SU-DHL-6 (cell line): ENCODE data around the gene MAP3K7.

Experiments used
- H2AFZ ChIP-seq: fragments of 200-600 bp; sonication (generic); 2 replicates; pipeline ENCODE4 v1.6.1; 2014; ENCODE audit warnings: low read depth, mild to moderate bottlenecking, moderate library complexity, mixed read lengths, antibody characterized with exemption, low read length; ENCODE audit not compliant: severe bottlenecking
- H3F3A ChIP-seq: fragments of 200-600 bp; shearing (Covaris generic); 2 replicates; pipeline ENCODE4 v1.6.0; 2016; ENCODE audit warnings: antibody characterized with exemption, mild to moderate bottlenecking; ENCODE audit not compliant: insufficient read depth
- H3K27ac ChIP-seq: fragments of 200-600 bp; sonication (generic); 2 replicates; pipeline ENCODE4 v1.5.1; 2016; ENCODE audit warnings: low read depth, mild to moderate bottlenecking, low read length, moderate library complexity, mixed read lengths
- H3K27me3 ChIP-seq: fragments of 200-600 bp; sonication (generic), shearing (Covaris generic); 2 replicates; pipeline ENCODE4 v1.6.0; 2014; ENCODE audit warnings: mild to moderate bottlenecking, low read length
- H3K36me3 ChIP-seq: fragments of 200-600 bp; sonication (generic); 2 replicates; pipeline ENCODE4 v1.6.1; 2014; ENCODE audit warnings: mild to moderate bottlenecking, low read length, mixed read lengths
- H3K4me2 ChIP-seq: fragments of 300-600, 200-600 bp; shearing (Covaris generic), sonication (generic); 2 replicates; pipeline ENCODE4 v1.6.0; 2014; ENCODE audit warnings: low read length, low read depth, mild to moderate bottlenecking; ENCODE audit not compliant: poor library complexity, severe bottlenecking
- H3K4me3 ChIP-seq: fragments of 200-600 bp; sonication (generic); 2 replicates; pipeline ENCODE4 v1.5.1; 2014; ENCODE audit warnings: antibody characterized with exemption, low read length, mild to moderate bottlenecking, mixed read lengths; ENCODE audit not compliant: insufficient read depth, poor library complexity, severe bottlenecking
- H3K79me2 ChIP-seq: fragments of 200-600 bp; sonication (generic); 2 replicates; pipeline ENCODE4 v1.6.1; 2014; ENCODE audit warnings: mild to moderate bottlenecking, low read length, moderate library complexity; ENCODE audit not compliant: insufficient read depth
- H3K9ac ChIP-seq: fragments of 200-600 bp; sonication (generic); 2 replicates; pipeline ENCODE4 v1.7.0; 2014; ENCODE audit warnings: mild to moderate bottlenecking, low read length
- H3K9me2 ChIP-seq: fragments of 200-600 bp; sonication (generic); replicated peaks from 2 replicates; pipeline ENCODE4 v1.6.1; 2014; ENCODE audit warnings: low read length; ENCODE audit not compliant: insufficient read depth
- H3K9me3 ChIP-seq: fragments of 200-600 bp; sonication (generic); 2 replicates; pipeline ENCODE4 v1.6.1; 2014; ENCODE audit warnings: low read length, mixed read lengths; ENCODE audit not compliant: insufficient read depth
- H4K20me1 ChIP-seq: fragments of 200-600 bp; sonication (generic); 2 replicates; pipeline ENCODE4 v1.6.1; 2014; ENCODE audit warnings: low read depth, mild to moderate bottlenecking, antibody characterized with exemption, low read length, moderate library complexity, mixed read lengths
- EZH2phosphoT487 ChIP-seq: fragments of 200-600 bp; sonication (generic), shearing (Covaris generic); conservative IDR thresholded peaks from 2 replicates; pipeline ENCODE4 v1.6.1; 2018; ENCODE audit warnings: mild to moderate bottlenecking, antibody characterized with exemption, low read length, moderate library complexity, mixed read lengths
- TF ChIP-seq, protein P1 (sequence below): fragments of 200-600 bp; sonication (generic); IDR thresholded peaks from one replicate; pipeline ENCODE4 v1.5.1; 2017; ENCODE audit warnings: antibody characterized with exemption, mild to moderate bottlenecking, low read length, moderate library complexity; ENCODE audit not compliant: insufficient read depth, poor library complexity, severe bottlenecking

Gene MAP3K7

DNA sequence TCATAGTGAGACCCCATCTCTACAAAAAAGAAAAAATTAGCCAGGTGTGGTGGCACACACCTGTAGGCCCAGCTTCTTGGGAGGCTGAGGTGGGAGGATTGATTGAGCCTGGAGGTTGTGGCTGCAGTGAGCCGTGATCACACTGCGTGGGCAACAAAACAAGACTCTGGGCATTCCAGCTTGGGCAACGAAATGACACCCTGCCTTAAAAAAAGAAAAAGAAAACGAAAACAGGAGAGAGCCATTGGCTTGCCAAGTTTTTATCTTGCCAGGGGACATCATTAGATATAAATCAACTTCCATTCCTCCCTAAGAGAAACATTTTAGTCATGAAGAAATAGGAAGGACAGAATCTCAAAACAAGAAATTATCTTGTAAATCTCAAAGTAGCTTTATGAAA lies 109.5 kb downstream of the MAP3K7 start:
- H3K27me3 ChIP-seq: no peaks in the 10 kb centered on the region
- no peak overlapping the region for H3K4me2 ChIP-seq
- no peak overlapping the region for H3K4me3 ChIP-seq
- no peaks in the 10 kb centered on the region for H3K36me3 ChIP-seq
- TF ChIP-seq, protein P1, sequence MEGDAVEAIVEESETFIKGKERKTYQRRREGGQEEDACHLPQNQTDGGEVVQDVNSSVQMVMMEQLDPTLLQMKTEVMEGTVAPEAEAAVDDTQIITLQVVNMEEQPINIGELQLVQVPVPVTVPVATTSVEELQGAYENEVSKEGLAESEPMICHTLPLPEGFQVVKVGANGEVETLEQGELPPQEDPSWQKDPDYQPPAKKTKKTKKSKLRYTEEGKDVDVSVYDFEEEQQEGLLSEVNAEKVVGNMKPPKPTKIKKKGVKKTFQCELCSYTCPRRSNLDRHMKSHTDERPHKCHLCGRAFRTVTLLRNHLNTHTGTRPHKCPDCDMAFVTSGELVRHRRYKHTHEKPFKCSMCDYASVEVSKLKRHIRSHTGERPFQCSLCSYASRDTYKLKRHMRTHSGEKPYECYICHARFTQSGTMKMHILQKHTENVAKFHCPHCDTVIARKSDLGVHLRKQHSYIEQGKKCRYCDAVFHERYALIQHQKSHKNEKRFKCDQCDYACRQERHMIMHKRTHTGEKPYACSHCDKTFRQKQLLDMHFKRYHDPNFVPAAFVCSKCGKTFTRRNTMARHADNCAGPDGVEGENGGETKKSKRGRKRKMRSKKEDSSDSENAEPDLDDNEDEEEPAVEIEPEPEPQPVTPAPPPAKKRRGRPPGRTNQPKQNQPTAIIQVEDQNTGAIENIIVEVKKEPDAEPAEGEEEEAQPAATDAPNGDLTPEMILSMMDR: no peak
- no peak for TF ChIP-seq EZH2phosphoT487
- no peaks in the 10 kb centered on the region for H3K9me2 ChIP-seq
- no peaks in the 10 kb centered on the region for H3K9me3 ChIP-seq
- no peaks in the 10 kb centered on the region for H3F3A ChIP-seq
- H3K79me2 ChIP-seq: no peaks in the 10 kb centered on the region
- H3K9ac ChIP-seq: no peak overlapping the region
- H3K27ac ChIP-seq: no peak overlapping the region
- H2AFZ ChIP-seq: no peak overlapping the region
- no peaks in the 10 kb centered on the region for H4K20me1 ChIP-seq

GRCh38 chr6:90472716-90473115 lies 114.2 kb downstream of the MAP3K7 start:
- Histone ChIP-seq H4K20me1 (no peaks in the 10 kb centered on the region), H3K27me3 (no peaks in the 10 kb centered on the region), H2AFZ (no peak overlapping the region), H3K27ac (no peak overlapping the region; the same call in 1 of the 2 replicates), H3K9me2 (no peaks in the 10 kb centered on the region), H3F3A (no peaks in the 10 kb centered on the region), H3K4me3 (no peak overlapping the region), H3K4me2 (peak overlapping the region; percentile 39), H3K36me3 (no peaks in the 10 kb centered on the region), H3K9ac (no peak overlapping the region), H3K79me2 (no peaks in the 10 kb centered on the region), H3K9me3 (no peaks in the 10 kb centered on the region)
- TF ChIP-seq, protein P1: no peak
- no peak for TF ChIP-seq EZH2phosphoT487

DNA sequence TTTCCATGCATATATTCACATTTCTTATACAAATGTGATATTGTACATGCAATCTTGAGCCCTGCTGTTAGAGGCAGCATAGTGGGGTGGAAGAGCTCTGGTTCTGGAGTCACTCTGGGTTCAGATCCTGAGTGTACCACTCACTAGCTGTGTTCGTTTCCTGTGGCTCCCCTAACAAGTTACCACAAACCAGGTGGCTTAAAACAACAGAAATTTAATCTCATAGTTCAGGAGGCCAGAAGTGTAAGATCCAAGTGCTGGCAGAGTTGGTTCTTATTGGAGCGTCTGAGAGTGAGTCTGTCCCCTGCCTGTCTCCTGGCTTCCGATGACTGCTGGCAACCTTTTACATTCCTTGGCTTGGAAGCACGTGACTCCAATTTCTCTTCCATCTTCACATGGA lies 115.6 kb downstream of the MAP3K7 start:
- Histone ChIP-seq H3K79me2 (no peaks in the 10 kb centered on the region), H2AFZ (no peak overlapping the region), H3K9ac (no peak overlapping the region), H3K27me3 (no peaks in the 10 kb centered on the region), H3K4me3 (no peak overlapping the region), H3K9me3 (no peaks in the 10 kb centered on the region), H3K4me2 (no peak overlapping the region), H3F3A (no peaks in the 10 kb centered on the region), H3K36me3 (no peaks in the 10 kb centered on the region), H3K9me2 (no peaks in the 10 kb centered on the region), H3K27ac (no peak overlapping the region), H4K20me1 (no peaks in the 10 kb centered on the region)
- TF ChIP-seq, protein P1: no peak
- no peak for TF ChIP-seq EZH2phosphoT487

GRCh38 chr6:90469906-90470305 lies 117.0 kb downstream of the MAP3K7 start:
- H3K27me3 ChIP-seq: no peaks in the 10 kb centered on the region
- H3K79me2 ChIP-seq: no peaks in the 10 kb centered on the region
- no peak for TF ChIP-seq EZH2phosphoT487
- TF ChIP-seq, protein P1: no peak
- no peaks in the 10 kb centered on the region for H3K9me3 ChIP-seq
- H2AFZ ChIP-seq: no peak overlapping the region
- no peaks in the 10 kb centered on the region for H3F3A ChIP-seq
- no peak overlapping the region for H3K4me2 ChIP-seq
- no peaks in the 10 kb centered on the region for H3K36me3 ChIP-seq
- no peaks in the 10 kb centered on the region for H4K20me1 ChIP-seq
- H3K9me2 ChIP-seq: no peaks in the 10 kb centered on the region
- H3K27ac ChIP-seq: no peak overlapping the region
- H3K9ac ChIP-seq: no peak overlapping the region
- no peak overlapping the region for H3K4me3 ChIP-seq
